HUDEP-2 (cell line): ENCODE results near the gene TMEFF1.
"Not testable (repeated sequence)": the region's sequence is repeated elsewhere in the genome, so short reads cannot be mapped to it uniquely, and the experiment has no call there.

Experiments
- DNase-seq, 76 experiments: peaks; one replicate each; lab custom pipeline; 2025; ENCODE audit not compliant: unreplicated experiment in 76 of 76; lab: John Stamatoyannopoulos, UW

The TMEFF1 gene

GRCh38 chr9:100486479-100487176, 13.7 kb downstream of the TMEFF1 start:
- DNase-seq: no peak

DNA sequence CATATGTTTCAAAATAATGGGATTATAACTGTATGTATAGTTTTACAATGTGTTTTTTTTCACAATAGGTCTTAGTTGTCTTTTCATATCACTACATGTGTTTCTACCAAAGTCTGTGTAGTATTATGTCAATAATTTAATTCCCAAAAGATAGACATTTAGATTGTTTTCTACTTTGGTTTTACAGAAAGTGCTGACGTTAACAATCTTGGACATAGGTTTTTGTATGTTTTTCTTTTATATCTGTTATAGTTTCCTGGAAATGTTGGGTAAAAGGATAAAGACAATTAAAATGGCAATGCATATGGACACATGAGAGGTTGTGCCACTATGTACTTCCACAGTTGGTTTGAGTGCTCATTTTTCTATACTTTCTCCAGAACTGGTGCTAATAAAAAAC, 15.2 kb downstream of the TMEFF1 start:
- DNase-seq: no peak

DNA sequence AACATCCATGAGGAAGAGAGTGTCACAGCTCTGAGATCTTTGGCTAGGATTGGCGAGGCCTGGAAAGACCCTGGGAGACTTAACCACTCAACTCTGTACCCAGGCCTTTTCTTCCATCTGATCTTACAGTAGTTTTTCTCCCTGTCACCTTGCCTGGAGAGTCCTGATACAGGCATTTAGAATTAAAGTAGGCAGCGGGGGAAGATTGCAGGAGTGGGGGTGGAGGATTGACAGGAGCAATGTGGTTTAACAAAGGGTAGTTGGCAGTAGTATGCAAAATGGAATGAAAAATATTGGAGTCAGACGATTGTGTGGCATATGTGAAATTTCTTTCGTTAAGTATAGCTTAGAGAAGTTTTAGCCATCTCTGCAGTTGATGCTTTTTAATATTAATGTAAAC, 16.9 kb downstream of the TMEFF1 start:
- no peak for DNase-seq

- no peak for DNase-seq
Measured at GRCh38 chr9:100492952-100493351, 20.0 kb downstream of the TMEFF1 start.

GRCh38 chr9:100498592-100498991, 25.6 kb downstream of the TMEFF1 start:
- DNase-seq: no peak

GRCh38 chr9:100499460-100499859, 26.5 kb downstream of the TMEFF1 start:
- no peak for DNase-seq

- no peak for DNase-seq
Measured at GRCh38 chr9:100499866-100500265, 26.9 kb downstream of the TMEFF1 start.

GRCh38 chr9:100505564-100506159, 32.7 kb downstream of the TMEFF1 start:
- DNase-seq: peak in 68 of 76 experiments; percentile 1 to 80 (median 51)

DNA sequence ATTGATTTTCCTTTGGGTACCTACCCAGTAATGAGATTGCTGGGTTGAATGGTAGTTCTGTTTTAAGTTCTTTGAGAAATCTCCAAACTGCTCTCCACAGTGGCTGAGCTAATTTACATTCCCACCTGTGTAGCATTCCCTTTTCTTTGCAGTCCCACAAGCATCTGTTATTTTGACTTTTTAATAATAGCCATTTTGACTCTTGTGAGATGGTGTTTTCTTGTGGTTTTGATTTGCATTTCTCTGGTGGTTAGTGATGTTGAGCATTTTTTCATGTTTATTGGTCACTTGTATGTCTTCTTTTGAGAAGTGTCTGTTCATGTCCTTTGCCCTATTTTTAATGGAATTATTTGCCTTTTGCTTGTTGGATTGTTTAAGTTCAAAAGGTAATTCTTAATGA, 34.4 kb downstream of the TMEFF1 start:
- DNase-seq: not testable (repeated sequence)

DNA sequence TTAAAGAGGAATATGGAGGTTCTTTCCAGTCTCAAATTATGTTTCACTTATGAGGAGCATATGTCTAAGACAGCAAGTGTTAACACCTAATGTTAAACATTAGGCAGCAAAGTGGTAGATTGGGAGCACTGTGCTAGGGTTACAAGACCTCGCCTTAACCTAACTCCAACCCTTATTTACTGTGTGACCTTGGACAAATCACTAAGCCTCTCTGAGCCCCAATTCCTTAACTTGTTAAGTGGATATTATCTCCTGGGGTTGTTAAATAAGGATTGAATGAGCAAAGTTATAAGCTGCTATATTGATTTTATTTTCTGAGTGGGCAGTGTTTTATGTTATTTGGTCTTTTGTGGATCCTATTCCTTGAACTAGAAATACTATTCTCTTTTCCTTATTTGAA, 38.3 kb downstream of the TMEFF1 start:
- no peak for DNase-seq

DNA sequence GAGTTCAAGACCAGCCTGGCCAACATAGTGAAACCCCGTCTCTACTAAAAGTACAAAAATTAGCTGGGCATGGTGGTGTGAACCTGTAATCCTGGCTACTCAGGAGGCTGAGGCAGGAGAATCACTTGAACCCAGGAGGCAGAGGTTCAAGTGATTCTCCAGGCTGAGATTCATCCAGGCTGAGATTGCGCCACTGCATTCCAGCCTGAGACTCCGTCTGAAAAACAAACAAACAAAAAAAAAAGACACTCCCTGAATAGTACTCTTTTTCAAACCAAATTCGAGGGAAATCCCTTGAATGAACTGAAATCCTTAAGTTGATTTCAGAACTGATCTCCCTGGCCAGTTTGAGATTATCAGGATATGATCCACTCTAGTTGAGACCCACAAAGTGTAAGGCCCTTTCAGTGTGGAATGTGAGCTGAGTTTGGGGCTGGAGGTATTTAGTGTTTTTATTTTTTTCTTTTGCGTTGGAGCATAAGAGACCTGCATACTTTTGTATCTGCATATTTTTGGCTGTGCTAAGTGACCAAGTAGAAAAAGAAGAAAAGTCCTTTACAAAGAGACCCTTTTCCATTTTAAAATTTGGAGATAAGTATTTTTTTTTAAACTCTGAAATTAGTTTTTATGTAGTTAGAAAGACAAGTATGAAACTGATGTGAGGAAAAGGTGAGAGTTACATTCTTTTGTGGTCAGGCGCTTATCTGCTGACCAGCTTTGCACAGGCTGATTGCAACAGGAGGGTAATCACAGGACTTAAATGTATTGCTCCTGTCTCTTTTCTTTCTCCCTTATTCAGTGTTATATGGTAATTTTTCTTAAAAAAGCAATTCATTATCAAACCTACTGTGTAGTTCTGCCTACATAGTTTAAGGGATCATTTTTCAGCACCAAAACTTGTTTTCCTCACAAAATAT, 42.9 kb downstream of the TMEFF1 start:
- DNase-seq: no peak

- DNase-seq: no peak
Measured at GRCh38 chr9:100521282-100521681, 48.3 kb downstream of the TMEFF1 start.

DNA sequence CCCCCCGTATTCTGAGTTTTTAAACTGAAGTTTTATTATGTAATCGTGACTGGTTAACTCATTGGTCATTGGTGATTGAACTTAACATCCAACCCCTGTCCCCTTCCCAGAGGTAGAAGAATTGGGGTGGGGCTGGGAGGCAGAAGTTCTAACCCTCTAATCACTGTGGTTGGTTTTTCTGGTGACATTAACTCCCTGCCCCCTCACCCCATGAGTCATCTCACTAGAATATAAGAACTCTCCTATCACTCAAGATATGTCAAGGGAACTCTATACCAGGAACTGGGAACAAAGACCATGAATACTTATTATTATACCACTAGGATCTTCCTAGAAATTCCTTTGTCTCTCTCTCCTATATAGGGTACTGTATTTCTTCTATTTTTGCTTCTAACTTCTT, 52.6 kb downstream of the TMEFF1 start:
- no peak for DNase-seq

GRCh38 chr9:100527180-100527794, 54.3 kb downstream of the TMEFF1 start:
- not testable (repeated sequence) for DNase-seq

- no peak for DNase-seq
Measured at GRCh38 chr9:100534401-100534800, 61.5 kb downstream of the TMEFF1 start.

GRCh38 chr9:100540327-100540726, 67.4 kb downstream of the TMEFF1 start:
- DNase-seq: no peak

- DNase-seq: no peak
Measured at GRCh38 chr9:100549048-100549447, 76.1 kb downstream of the TMEFF1 start.

DNA sequence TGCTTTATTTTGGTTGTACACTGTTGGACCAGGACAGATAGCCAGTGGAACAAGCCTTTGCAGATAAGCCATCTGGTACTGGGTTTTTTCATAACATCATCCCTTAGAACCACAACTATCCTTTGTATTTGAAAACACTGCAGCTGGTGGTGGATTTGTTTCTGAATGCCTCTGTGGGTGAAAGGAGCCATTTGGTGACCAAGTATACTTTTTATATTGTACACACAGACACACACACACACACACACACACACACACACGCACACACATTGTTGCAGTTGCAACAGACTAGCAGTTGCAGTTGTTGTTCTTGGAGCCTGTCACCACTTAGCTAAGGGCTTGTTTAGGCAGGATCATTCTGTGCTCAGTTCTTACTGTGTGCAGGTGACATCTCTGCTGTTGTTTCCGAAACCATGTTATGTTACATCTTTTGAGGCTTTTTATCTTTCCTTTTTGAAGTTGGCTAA, 82.0 kb downstream of the TMEFF1 start:
- no peak for DNase-seq

DNA sequence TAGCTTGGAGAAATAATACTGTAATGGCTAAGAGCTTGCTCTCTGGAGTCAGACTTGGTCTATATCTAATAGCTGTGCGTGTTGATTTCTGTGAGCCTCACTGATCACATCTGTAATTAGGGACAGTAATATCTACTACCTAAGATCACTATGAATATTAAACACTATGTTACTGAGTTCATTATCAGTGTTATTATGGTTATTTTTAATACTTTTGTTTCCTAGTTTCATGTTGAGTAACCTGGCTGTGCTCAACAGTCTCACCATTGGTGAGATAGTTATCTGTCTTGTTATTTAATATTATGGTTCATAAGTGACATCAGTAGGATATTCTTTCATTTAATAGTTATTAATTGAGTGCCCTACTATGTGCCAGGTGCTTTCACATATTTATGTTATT, 82.5 kb downstream of the TMEFF1 start:
- DNase-seq: no peak

DNA sequence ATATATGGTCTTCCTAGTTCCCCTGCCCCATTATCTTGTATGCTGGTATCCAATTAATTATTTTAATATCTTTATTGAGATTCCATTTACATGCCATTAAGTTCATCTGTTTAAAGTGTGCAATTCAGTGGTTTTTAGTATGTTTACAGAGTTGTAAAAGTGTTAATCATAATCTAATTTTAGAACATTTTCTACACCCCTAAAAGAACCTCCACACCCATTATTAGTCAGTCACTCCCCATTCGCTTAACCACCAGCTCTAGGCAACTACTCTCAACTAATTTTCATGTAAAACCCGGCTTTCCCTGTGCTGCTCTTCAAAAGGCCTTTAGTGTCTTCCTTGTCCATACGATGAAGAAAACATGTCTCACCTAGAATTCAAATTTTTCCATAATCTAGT, 84.1 kb downstream of the TMEFF1 start:
- DNase-seq: no peak

- DNase-seq: no peak
Measured at GRCh38 chr9:100561256-100561655, 88.3 kb downstream of the TMEFF1 start.
